Measurements from ENCODE around the gene ADAM33.
A peak's percentile ranks its signal among the peaks of the same experiment; 100 is the strongest.

The ADAM33 gene

GRCh38 chr20:3652676-3653596 lies 28.9 kb downstream of the ADAM33 start:
- H3K27me3 Mint-ChIP-seq: peaks cover 10% of the 10 kb centered on the region
- no peaks in the 10 kb centered on the region for H3K4me1 Mint-ChIP-seq
- H3K27ac Mint-ChIP-seq: no peak overlapping the region
- no peak overlapping the region for H3K4me3 Mint-ChIP-seq
- H3K9me3 Mint-ChIP-seq: no peaks in the 10 kb centered on the region
- ATAC-seq: no peak
- DNase-seq: no peak

DNA sequence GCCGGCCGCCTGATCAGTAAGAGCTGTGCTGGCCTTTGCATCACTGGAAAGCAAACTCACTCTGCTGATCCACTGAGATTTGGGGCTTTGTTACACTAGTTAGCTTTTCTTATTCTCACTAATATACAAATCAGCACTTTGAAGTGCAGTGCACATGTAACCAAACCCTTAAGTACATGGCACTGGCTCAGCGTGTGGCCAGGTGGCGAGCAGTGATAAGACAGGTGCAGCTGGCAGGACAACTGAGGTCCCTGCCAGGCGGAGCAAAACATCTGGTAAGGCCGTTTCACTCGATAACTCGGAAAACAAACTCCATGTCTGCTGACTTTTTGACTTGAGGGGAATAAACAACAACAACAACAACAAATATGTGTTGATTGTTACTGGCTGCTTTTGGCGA lies 29.6 kb downstream of the ADAM33 start:
- Mint-ChIP-seq H3K27ac (no peak overlapping the region), H3K4me1 (no peaks in the 10 kb centered on the region)
- no peak for ATAC-seq

GRCh38 chr20:3651204-3651962 lies 30.4 kb downstream of the ADAM33 start:
- DNase-seq (no peak), ATAC-seq (no peak)
- no peak overlapping the region for H3K4me3 Mint-ChIP-seq
- no peak overlapping the region for H3K27ac Mint-ChIP-seq
- no peaks in the 10 kb centered on the region for H3K27me3 Mint-ChIP-seq
- no peaks in the 10 kb centered on the region for H3K4me1 Mint-ChIP-seq
- no peaks in the 10 kb centered on the region for H3K9me3 Mint-ChIP-seq

More for the DNA sequence above, 29.6 kb downstream of the ADAM33 start:
- DNase-seq: no peak
- Mint-ChIP-seq H3K27me3 (peaks cover 3% of the 10 kb centered on the region), H3K4me3 (no peak overlapping the region), H3K9me3 (no peaks in the 10 kb centered on the region)

- H3K9me3 Mint-ChIP-seq: no peaks in the 10 kb centered on the region
- H3K4me3 Mint-ChIP-seq: no peak overlapping the region
- no peaks in the 10 kb centered on the region for H3K4me1 Mint-ChIP-seq
- peak overlapping the region in 1 of 2 donors; percentile 93 for H3K27ac Mint-ChIP-seq
- no peaks in the 10 kb centered on the region for H3K27me3 Mint-ChIP-seq
- no peak for ATAC-seq
- DNase-seq: no peak
These were observed 32.9 kb downstream of the ADAM33 start for GRCh38 chr20:3648951-3649350.

- no peak for DNase-seq
- H3K27me3 Mint-ChIP-seq: no peaks in the 10 kb centered on the region
- no peak overlapping the region for H3K4me3 Mint-ChIP-seq
- ATAC-seq: no peak
- H3K27ac Mint-ChIP-seq: peak overlapping the region in 1 of 2 donors; percentile 24
- no peaks in the 10 kb centered on the region for H3K9me3 Mint-ChIP-seq
- no peaks in the 10 kb centered on the region for H3K4me1 Mint-ChIP-seq
These were observed 34.3 kb downstream of the ADAM33 start for GRCh38 chr20:3647473-3647872.

GRCh38 chr20:3646651-3647050 lies 35.2 kb downstream of the ADAM33 start:
- H3K27ac Mint-ChIP-seq: no peak overlapping the region

DNA sequence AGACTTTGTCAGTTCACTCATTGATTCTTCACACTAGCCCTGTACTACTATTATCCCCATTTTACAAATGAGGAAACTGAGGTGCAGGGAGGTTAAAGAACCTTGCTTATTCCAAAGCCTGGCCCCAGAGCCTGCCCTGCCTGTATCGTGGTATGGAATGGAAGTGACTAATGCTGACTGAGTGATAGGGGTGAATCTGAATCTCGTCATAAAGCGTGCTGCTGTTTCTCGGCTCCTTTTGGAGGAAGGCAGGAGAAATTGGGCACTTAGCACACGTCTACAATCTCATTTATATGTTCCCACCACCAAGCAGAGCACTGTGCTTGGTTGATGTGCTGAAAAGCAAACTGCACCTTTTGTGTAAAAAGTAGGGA lies 35.8 kb downstream of the ADAM33 start:
- ATAC-seq: no peak
- H3K27me3 Mint-ChIP-seq: no peaks in the 10 kb centered on the region
- H3K27ac Mint-ChIP-seq: no peak overlapping the region
- DNase-seq: no peak
- no peaks in the 10 kb centered on the region for H3K9me3 Mint-ChIP-seq
- H3K4me3 Mint-ChIP-seq: no peak overlapping the region
- no peaks in the 10 kb centered on the region for H3K4me1 Mint-ChIP-seq

More at GRCh38 chr20:3646651-3647050, 35.2 kb downstream of the ADAM33 start:
- Mint-ChIP-seq H3K4me3 (no peak overlapping the region), H3K27me3 (no peaks in the 10 kb centered on the region), H3K9me3 (no peaks in the 10 kb centered on the region), H3K4me1 (no peaks in the 10 kb centered on the region)
- ATAC-seq (no peak), DNase-seq (no peak)

- Mint-ChIP-seq H3K27ac (peak overlapping the region in 1 of 2 donors; percentile 20), H3K9me3 (no peaks in the 10 kb centered on the region)
These were observed 36.3 kb downstream of the ADAM33 start for GRCh38 chr20:3645309-3646066.

GRCh38 chr20:3640259-3640658 lies 41.6 kb downstream of the ADAM33 start:
- no peak for ATAC-seq

More at GRCh38 chr20:3645309-3646066, 36.3 kb downstream of the ADAM33 start:
- DNase-seq (no peak), ATAC-seq (no peak)
- H3K27me3 Mint-ChIP-seq: no peaks in the 10 kb centered on the region
- no peaks in the 10 kb centered on the region for H3K4me1 Mint-ChIP-seq
- H3K4me3 Mint-ChIP-seq: no peak overlapping the region

DNA sequence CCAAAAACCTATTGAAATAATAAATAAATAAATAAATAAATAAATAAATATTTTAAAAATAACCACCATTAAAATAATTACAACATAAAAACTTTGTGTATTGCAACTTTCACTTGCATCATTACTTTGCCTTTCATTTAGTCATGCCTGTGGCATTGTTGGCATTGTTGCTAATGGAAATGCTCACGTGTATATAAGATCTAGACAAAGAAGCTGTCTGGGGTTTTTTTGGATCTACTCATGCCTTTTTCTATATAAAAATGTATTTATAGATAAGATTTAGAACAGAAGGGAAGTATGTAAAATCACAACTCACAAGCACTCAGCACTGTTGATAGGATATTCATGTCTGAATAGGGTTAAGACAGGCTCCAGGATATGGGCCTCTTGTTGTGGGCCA lies 46.5 kb downstream of the ADAM33 start:
- DNase-seq (no peak), ATAC-seq (no peak)
- no peak overlapping the region for H3K27ac Mint-ChIP-seq
- H3K4me3 Mint-ChIP-seq: no peak overlapping the region
- H3K9me3 Mint-ChIP-seq: no peaks in the 10 kb centered on the region
- H3K4me1 Mint-ChIP-seq: no peaks in the 10 kb centered on the region
- no peaks in the 10 kb centered on the region for H3K27me3 Mint-ChIP-seq

More at GRCh38 chr20:3640259-3640658, 41.6 kb downstream of the ADAM33 start:
- DNase-seq: no peak
- H3K4me3 Mint-ChIP-seq: no peak overlapping the region
- peak overlapping the region in 1 of 2 donors; percentile 41 for H3K27ac Mint-ChIP-seq
- no peaks in the 10 kb centered on the region for H3K4me1 Mint-ChIP-seq
- H3K27me3 Mint-ChIP-seq: no peaks in the 10 kb centered on the region
- H3K9me3 Mint-ChIP-seq: no peaks in the 10 kb centered on the region

GRCh38 chr20:3633913-3634478 lies 47.8 kb downstream of the ADAM33 start:
- Mint-ChIP-seq H3K27ac (no peak overlapping the region), H3K27me3 (no peaks in the 10 kb centered on the region), H3K9me3 (no peaks in the 10 kb centered on the region), H3K4me1 (no peaks in the 10 kb centered on the region), H3K4me3 (no peak overlapping the region)
- DNase-seq: no peak
- ATAC-seq: no peak

DNA sequence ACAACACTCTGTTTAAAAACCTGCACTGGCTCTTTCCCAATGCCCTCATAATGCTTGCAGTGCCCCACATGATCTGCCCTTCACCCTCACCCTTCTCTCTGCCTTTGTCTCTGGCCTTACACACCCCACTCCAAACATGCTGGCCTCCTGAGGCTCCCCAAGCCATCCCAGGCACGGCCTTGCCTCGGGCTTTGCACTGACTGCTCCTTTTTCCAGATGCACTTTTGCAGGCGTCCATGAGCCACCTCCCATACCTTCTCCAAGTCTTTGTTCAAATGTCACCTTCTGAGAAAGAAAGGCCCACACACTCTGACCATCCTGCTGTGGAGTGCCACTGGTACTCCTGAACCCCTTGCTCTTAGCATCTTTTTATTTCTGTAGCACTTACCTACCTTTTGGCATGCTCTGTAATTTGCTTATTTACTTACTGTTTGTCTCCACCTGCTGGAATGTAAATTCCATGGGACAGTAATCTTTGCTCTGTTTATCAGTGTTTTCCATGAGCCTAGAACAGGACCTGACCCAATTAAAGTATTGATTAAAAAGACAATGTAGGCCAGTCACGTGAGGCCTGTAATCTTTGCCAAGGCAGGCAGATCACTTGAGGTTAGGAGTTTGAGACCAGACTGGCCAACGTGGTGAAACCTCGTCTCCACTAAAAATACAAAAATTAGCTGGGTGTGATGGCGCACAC lies 49.4 kb downstream of the ADAM33 start:
- Mint-ChIP-seq H3K9me3 (no peaks in the 10 kb centered on the region), H3K4me3 (no peak overlapping the region), H3K27ac (peak overlapping the region in 1 of 2 donors; percentile 62), H3K4me1 (no peaks in the 10 kb centered on the region), H3K27me3 (no peaks in the 10 kb centered on the region)
- DNase-seq (no peak), ATAC-seq (no peak)

GRCh38 chr20:3631534-3631933 lies 50.3 kb downstream of the ADAM33 start:
- Mint-ChIP-seq H3K4me1 (no peaks in the 10 kb centered on the region), H3K27ac (no peak overlapping the region), H3K27me3 (no peaks in the 10 kb centered on the region), H3K9me3 (no peaks in the 10 kb centered on the region), H3K4me3 (no peak overlapping the region)
- DNase-seq (no peak), ATAC-seq (no peak)

- Mint-ChIP-seq H3K27me3 (no peaks in the 10 kb centered on the region), H3K4me1 (no peaks in the 10 kb centered on the region), H3K27ac (no peak overlapping the region), H3K9me3 (no peaks in the 10 kb centered on the region), H3K4me3 (no peak overlapping the region)
- no peak for DNase-seq
- ATAC-seq: no peak
These were observed 51.4 kb downstream of the ADAM33 start for GRCh38 chr20:3630429-3630828.

DNA sequence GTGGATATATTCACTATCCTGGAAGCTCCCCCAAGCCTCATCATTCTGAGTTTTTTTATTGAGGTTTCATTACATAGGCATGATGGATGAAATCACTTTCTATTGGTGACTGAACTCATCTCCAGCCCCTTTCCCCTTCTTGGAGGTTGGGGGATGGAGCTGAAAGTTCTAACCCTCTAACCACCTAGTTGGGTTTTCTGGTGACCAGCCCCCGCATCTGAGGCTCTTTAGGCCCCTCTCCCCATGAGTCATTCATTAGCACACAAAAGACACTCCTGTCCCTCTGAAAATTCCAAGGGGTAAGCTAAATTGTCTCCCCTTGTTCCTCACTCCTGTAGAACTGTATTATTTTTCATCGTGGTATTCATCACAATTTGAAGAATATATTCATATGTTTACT lies 51.9 kb downstream of the ADAM33 start:
- no peak for ATAC-seq
- no peak overlapping the region for H3K4me3 Mint-ChIP-seq
- no peak for DNase-seq
- peak overlapping the region in 1 of 2 donors; percentile 15 for H3K27ac Mint-ChIP-seq
- no peaks in the 10 kb centered on the region for H3K9me3 Mint-ChIP-seq
- H3K27me3 Mint-ChIP-seq: no peaks in the 10 kb centered on the region
- H3K4me1 Mint-ChIP-seq: no peaks in the 10 kb centered on the region

Measured in stimulated activated naive CD8-positive, alpha-beta T cell treated with anti-CD3 and anti-CD28 coated beads, Interleukin-15, amount 100 ng/mL, for 72 hours (primary cell).